ENCODE results near the gene CACNA2D3. TPM values are rescaled to one million over a fixed set of nuclear protein-coding genes. Genes with fewer than 3 reads are reported as not detected.

Gene CACNA2D3
- total RNA-seq, 1 donor from 2014 or later, result not detected

- Mint-ChIP-seq H3K27me3 (ENCODE audit: insufficient read depth, low read depth) (peaks cover 8% of the 10 kb centered on the region), H3K4me3 (no peak overlapping the region), H3K27ac (no peak overlapping the region), H3K4me1 (peaks cover 25% of the 10 kb centered on the region), H3K9me3 (peaks cover 8% of the 10 kb centered on the region), H3K36me3 (peaks cover 2% of the 10 kb centered on the region)
- Histone ChIP-seq H3K36me3 (no peaks in the 10 kb centered on the region), H3K9me3 (ENCODE audit: low read depth) (no peaks in the 10 kb centered on the region), H4K20me1 (ENCODE audit: low read depth) (no peaks in the 10 kb centered on the region), H3K27ac (no peak overlapping the region), H3F3A (ENCODE audit: low read depth) (peaks cover 9% of the 10 kb centered on the region), H2AFZ (replicated peaks) (no peak overlapping the region), H3K4me3 (no peak overlapping the region), H3K9ac (no peak overlapping the region), H3K4me1 (peaks cover 16% of the 10 kb centered on the region), H3K79me2 (ENCODE audit: low read depth) (no peaks in the 10 kb centered on the region), H3K4me2 (no peak overlapping the region), H3K27me3 (no peaks in the 10 kb centered on the region)
- no peak for TF ChIP-seq EZH2 (IDR thresholded peaks at IDR 0.05)
- no peak for TF ChIP-seq CTCF (IDR thresholded peaks at IDR 0.05)
- TF ChIP-seq EZH2phosphoT487 (IDR thresholded peaks at IDR 0.05), result no peak
- no peak for DNase-seq (ENCODE audit: low spot score)
Measured at GRCh38 chr3:54663501-54664011, 541.2 kb downstream of the CACNA2D3 start.

DNA sequence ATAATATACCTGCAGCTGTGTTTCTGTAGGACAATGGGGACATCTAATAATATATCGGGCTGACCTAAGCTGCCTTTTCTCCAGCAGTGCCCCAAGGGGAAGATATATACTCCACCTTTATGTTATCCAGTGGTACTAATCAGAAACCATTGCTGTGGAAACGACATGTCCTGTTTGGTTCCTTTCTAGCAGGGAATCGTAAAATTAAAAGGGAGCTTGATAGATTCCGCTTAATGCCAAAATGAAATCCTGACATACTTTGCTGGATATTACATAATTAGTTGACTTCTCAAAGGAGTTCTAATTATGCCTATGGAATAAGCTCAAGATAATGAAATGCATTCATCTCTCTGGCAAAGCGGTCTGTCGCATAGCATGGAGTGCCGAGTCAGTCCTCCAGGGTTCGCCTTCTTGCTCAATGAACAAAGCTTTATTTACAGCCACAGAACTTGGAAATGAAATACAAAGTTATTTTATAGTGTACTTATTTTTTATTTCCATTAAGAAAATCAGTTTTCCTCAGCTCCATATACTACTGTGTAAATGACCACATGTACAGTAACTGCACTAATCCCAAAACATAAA is 542.8 kb downstream of the CACNA2D3 start:
- H3K79me2 ChIP-seq (ENCODE audit: low read depth), result no peaks in the 10 kb centered on the region
- no peak overlapping the region for H3K4me3 ChIP-seq
- no peaks in the 10 kb centered on the region for H3K36me3 ChIP-seq
- no peaks in the 10 kb centered on the region for H3K27me3 ChIP-seq
- H3K4me1 ChIP-seq, result peaks cover 20% of the 10 kb centered on the region
- H4K20me1 ChIP-seq (ENCODE audit: low read depth), result no peaks in the 10 kb centered on the region
- no peak for DNase-seq (ENCODE audit: low spot score)
- peaks cover 8% of the 10 kb centered on the region for H3K9me3 Mint-ChIP-seq
- H3K27ac ChIP-seq, result no peak overlapping the region
- peaks cover 32% of the 10 kb centered on the region for H3K4me1 Mint-ChIP-seq
- peaks cover 11% of the 10 kb centered on the region for H3F3A ChIP-seq (ENCODE audit: low read depth)
- no peak overlapping the region for H3K9ac ChIP-seq
- H3K36me3 Mint-ChIP-seq, result no peaks in the 10 kb centered on the region
- H3K4me3 Mint-ChIP-seq, result no peak overlapping the region
- no peak overlapping the region for H2AFZ ChIP-seq (replicated peaks)
- no peak for TF ChIP-seq CTCF (IDR thresholded peaks at IDR 0.05)
- TF ChIP-seq EZH2 (IDR thresholded peaks at IDR 0.05), result no peak
- no peak for TF ChIP-seq EZH2phosphoT487 (IDR thresholded peaks at IDR 0.05)
- no peak overlapping the region for H3K27ac Mint-ChIP-seq
- no peaks in the 10 kb centered on the region for H3K9me3 ChIP-seq (ENCODE audit: low read depth)
- H3K27me3 Mint-ChIP-seq (ENCODE audit: insufficient read depth, low read depth), result peaks cover 6% of the 10 kb centered on the region
- H3K4me2 ChIP-seq, result no peak overlapping the region

DNA sequence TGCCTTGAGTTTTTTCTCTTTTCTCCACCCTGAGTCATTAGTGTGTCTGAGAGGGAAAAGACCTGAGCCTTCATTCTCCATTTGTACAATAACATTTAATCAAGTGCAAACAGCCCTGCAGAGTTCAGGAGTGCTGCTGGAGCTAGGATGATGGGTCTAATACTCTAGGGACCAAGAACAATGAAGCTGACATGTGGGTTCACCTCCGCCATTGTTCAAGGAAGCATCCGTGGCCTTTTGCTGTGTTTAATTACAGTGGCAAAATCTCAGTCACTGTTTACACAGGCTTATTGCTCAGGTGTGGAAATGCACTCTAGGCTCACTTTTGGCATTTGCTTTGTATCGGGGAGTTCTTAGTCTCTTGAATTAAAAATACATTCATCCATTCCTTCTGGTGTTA is 545.9 kb downstream of the CACNA2D3 start:
- Histone ChIP-seq H3K4me3 (no peak overlapping the region), H3K79me2 (ENCODE audit: low read depth) (no peaks in the 10 kb centered on the region), H2AFZ (replicated peaks) (no peak overlapping the region), H3F3A (ENCODE audit: low read depth) (peaks cover 10% of the 10 kb centered on the region), H4K20me1 (ENCODE audit: low read depth) (no peaks in the 10 kb centered on the region), H3K4me2 (no peak overlapping the region), H3K9me3 (ENCODE audit: low read depth) (no peaks in the 10 kb centered on the region), H3K27ac (no peak overlapping the region), H3K27me3 (no peaks in the 10 kb centered on the region), H3K36me3 (no peaks in the 10 kb centered on the region), H3K4me1 (peaks cover 20% of the 10 kb centered on the region), H3K9ac (no peak overlapping the region)
- DNase-seq (ENCODE audit: low spot score), result no peak
- H3K4me3 Mint-ChIP-seq, result no peak overlapping the region
- H3K27ac Mint-ChIP-seq, result no peak overlapping the region
- H3K9me3 Mint-ChIP-seq, result peaks cover 9% of the 10 kb centered on the region
- peaks cover 6% of the 10 kb centered on the region for H3K27me3 Mint-ChIP-seq (ENCODE audit: insufficient read depth, low read depth)
- TF ChIP-seq CTCF (IDR thresholded peaks at IDR 0.05), result no peak
- no peak for TF ChIP-seq EZH2phosphoT487 (IDR thresholded peaks at IDR 0.05)
- TF ChIP-seq EZH2 (IDR thresholded peaks at IDR 0.05), result no peak
- peaks cover 2% of the 10 kb centered on the region for H3K36me3 Mint-ChIP-seq
- H3K4me1 Mint-ChIP-seq, result peaks cover 31% of the 10 kb centered on the region
